HepG2 (cell line): ENCODE measurements around the gene PXMP2. TPM values are rescaled to one million over a fixed set of nuclear protein-coding genes. Genes with fewer than 3 reads are reported as not detected.

Source experiments
- ATAC-seq: fragments of 200-7000 bp; cut with Tn5 transposase; 3 replicates; pipeline ENCODE4 v1.9.1; 2020; ENCODE audit warnings: mild to moderate bottlenecking, moderate library complexity
- BruUV-seq: library from RNA; stranded (reverse); fragments of 400-500 nt; replicated peaks from 2 replicates; lab custom pipeline; 2021; lab: Mats Ljungman, UMichigan
- CTCF ChIA-PET: fragments of 300-600 bp; formaldehyde crosslinking; extraction: SDS; loops from one replicate; lab custom pipeline; 2021; ENCODE audit warnings: low total read pairs, inconsistent platforms, low intra/inter-chr PET ratio; lab: Yijun Ruan, JAX
- POLR2A ChIA-PET: fragments of 350-600 bp; sonication (Branson Sonifier 250); formaldehyde crosslinking; loops from one replicate; lab custom pipeline; 2020; ENCODE audit warnings: antibody characterized with exemption, inconsistent platforms; lab: Yijun Ruan, JAX
- DNase-seq: peaks from one replicate; pipeline ENCODE4 v3.0.0-alpha.2; 2015; ENCODE audit warnings: low spot score
- FAIRE-seq: peaks from 3 replicates; lab custom pipeline; 2011; peaks lifted over from hg19 to GRCh38; lab: Jason Lieb, UNC
- H2AFZ ChIP-seq: one replicate; pipeline ENCODE4 v1.6.1; 2011; ENCODE audit warnings: low read length, inconsistent platforms
- H3K27ac ChIP-seq: fragments of 300-600 bp; 3 replicates; pipeline ENCODE4 v1.8.0; 2011; ENCODE audit warnings: mixed run types, mild to moderate bottlenecking, mixed read lengths, low read length, inconsistent platforms; ENCODE audit not compliant: insufficient read depth; ENCODE audit errors: extremely low read length
- H3K27me3 ChIP-seq, 2 experiments: fragments of 200-600 bp in 1 of 2; 2 replicates in 1 of 2; 3 replicates in 1 of 2; pipeline versions ENCODE4 v1.6.0 to v1.8.0; 2011; ENCODE audit warnings: low read length in 2 of 2, mild to moderate bottlenecking in 2 of 2, moderate library complexity in 2 of 2, inconsistent platforms in 1 of 2; ENCODE audit not compliant: insufficient read depth in 2 of 2, control insufficient read depth in 1 of 2
- H3K36me3 ChIP-seq, 2 experiments: fragments of 200-600 bp in 1 of 2; replicated peaks in 1 of 2; 2 replicates in 1 of 2; 3 replicates in 1 of 2; pipeline versions ENCODE4 v1.5.1 to v1.8.0; 2011; ENCODE audit warnings: low read length in 2 of 2, inconsistent platforms in 1 of 2; ENCODE audit not compliant: insufficient read depth in 2 of 2, control insufficient read depth in 1 of 2
- H3K4me1 ChIP-seq: 2 replicates; pipeline ENCODE4 v1.5.1; 2012; ENCODE audit warnings: low read length, inconsistent platforms; ENCODE audit not compliant: insufficient read depth
- H3K4me2 ChIP-seq: 2 replicates; pipeline ENCODE4 v1.6.0; 2011; ENCODE audit warnings: low read depth, low read length, inconsistent platforms
- H3K4me3 ChIP-seq, 3 experiments: fragments of 200-600 bp in 1 of 3; sonication (generic), shearing (Covaris generic) in 1 of 3; replicated peaks in 1 of 3; 2 replicates each; pipeline ENCODE4 v1.5.1; 2011 to 2016; ENCODE audit warnings: low read length in 3 of 3, inconsistent platforms in 2 of 3, low read depth in 2 of 3, mild to moderate bottlenecking in 2 of 3, control low read depth in 1 of 3, mixed read lengths in 1 of 3; ENCODE audit not compliant: insufficient read depth in 1 of 3
- H3K79me2 ChIP-seq: one replicate; pipeline ENCODE4 v1.6.1; 2011; ENCODE audit warnings: low read length, inconsistent platforms; ENCODE audit not compliant: insufficient read depth
- H3K9ac ChIP-seq: 2 replicates; pipeline ENCODE4 v1.6.0; 2011; ENCODE audit warnings: mild to moderate bottlenecking, low read depth, low read length, inconsistent platforms; ENCODE audit not compliant: insufficient read depth
- H3K9me3 ChIP-seq: 2 replicates; pipeline ENCODE4 v1.5.1; 2012; ENCODE audit warnings: mild to moderate bottlenecking, low read length
- H4K20me1 ChIP-seq: 2 replicates; pipeline ENCODE4 v1.6.0; 2011; ENCODE audit warnings: inconsistent platforms, mild to moderate bottlenecking, low read length, moderate library complexity; ENCODE audit not compliant: insufficient read depth
- ARNT ChIP-seq: fragments of 450-650 bp; IDR thresholded peaks from 2 replicates; pipeline ENCODE4 v1.6.1; 2017
- MAFF ChIP-seq: IDR thresholded peaks from 2 replicates; pipeline ENCODE4 v1.6.1; 2011; ENCODE audit warnings: low read depth, low read length, improper control_type of control experiment
- MAFK ChIP-seq, 2 experiments: IDR thresholded peaks in 1 of 2; conservative IDR thresholded peaks in 1 of 2; 2 replicates each; pipeline ENCODE4 v1.6.1; 2011; ENCODE audit warnings: improper control_type of control experiment in 2 of 2, low read length in 2 of 2
- RFXAP ChIP-seq: sonication (generic); formaldehyde crosslinking; IDR thresholded peaks from 2 replicates; pipeline ENCODE4 v1.4.0; 2020; ENCODE audit warnings: missing genetic modification reagents, borderline replicate concordance
- SIX4 ChIP-seq: sonication (generic); formaldehyde crosslinking; IDR thresholded peaks from 2 replicates; pipeline ENCODE4 v1.4.0; 2020; ENCODE audit warnings: missing genetic modification reagents
- SP4 ChIP-seq: sonication (generic); formaldehyde crosslinking; IDR thresholded peaks from 2 replicates; pipeline ENCODE4 v1.8.1; 2023; ENCODE audit warnings: mild to moderate bottlenecking, missing genetic modification reagents
- TEAD3 ChIP-seq: optimal IDR thresholded peaks from 2 replicates; pipeline ENCODE3; 2016; ENCODE audit warnings: borderline replicate concordance
- ZBTB46 ChIP-seq: sonication (generic); formaldehyde crosslinking; IDR thresholded peaks from 2 replicates; pipeline ENCODE4 v1.4.0; 2020; ENCODE audit warnings: mild to moderate bottlenecking, missing genetic modification reagents, borderline replicate concordance
- ZMAT5 ChIP-seq: sonication (generic); formaldehyde crosslinking; IDR thresholded peaks from 2 replicates; pipeline ENCODE4 v1.5.0; 2020; ENCODE audit warnings: mild to moderate bottlenecking, low read depth, missing genetic modification reagents, borderline replicate concordance
- ZNF329 ChIP-seq: sonication (generic); formaldehyde crosslinking; IDR thresholded peaks from 2 replicates; pipeline ENCODE4 v1.9.0; 2021; ENCODE audit warnings: low read depth, mild to moderate bottlenecking, missing genetic modification reagents
- ZNF383 ChIP-seq: sonication (generic); formaldehyde crosslinking; IDR thresholded peaks from 2 replicates; pipeline ENCODE4 v1.4.0; 2020; ENCODE audit warnings: missing genetic modification reagents, mild to moderate bottlenecking, borderline replicate concordance
- WGBS: methylation state at CpG from one replicate; pipeline ENCODE4 v1.1.6; 2017; ENCODE audit warnings: low lambda C conversion rate; 5-methylcytosine and 5-hydroxymethylcytosine counted together
- in situ Hi-C: cut with HindIII; loops from 2 replicates; pipeline ENCODE4 v1.10.0; 2017; ENCODE audit warnings: low pct_unique_long_range_greater_than_20kb; ENCODE audit not compliant: extremely low pct_ligation_motif_present
- intact Hi-C: fragments of 100-400 bp; cut with micrococcal nuclease; formaldehyde crosslinking; loops from one replicate; pipeline ENCODE4 v1.10.0; 2022; ENCODE audit not compliant: unreplicated experiment
- polyA plus RNA-seq, 8 experiments: library from polyadenylated mRNA; depleted of rRNA in 3 of 8; stranded (reverse) in 7 of 8; unstranded in 1 of 8; fragments of >200 nt; fragmentation: Illumina TruSeq in 4 of 8; extraction: Trizol in 4 of 8; gene quantifications; 2 replicates each; pipeline versions ENCODE4 v1.2.1 to v1.2.3, GENCODE V29; 2011 to 2016; ENCODE audit warnings: low read depth in 4 of 8, missing spikeins in 1 of 8, mixed read lengths in 1 of 8; ENCODE audit not compliant: insufficient read depth in 1 of 8
- total RNA-seq, 5 experiments: library from RNA; depleted of rRNA; stranded (reverse); fragments of >200 nt; fragmentation: Illumina TruSeq; extraction: Trizol; gene quantifications; 2 replicates each; pipeline ENCODE4 v1.2.3, GENCODE V29; 2016; ENCODE audit warnings: low read depth in 1 of 5

Gene PXMP2
- total and polyA plus RNA-seq, 2 of the 13 experiments (the other 11 are each of a cell fraction or from before 2014, with no cell fraction given): 25.5 to 42.9 TPM

- H4K20me1 ChIP-seq: no peaks in the 10 kb centered on the region
- no peak overlapping the region for H3K9ac ChIP-seq
- no peak for DNase-seq
- TF ChIP-seq MAFK (conservative IDR thresholded peaks at IDR 0.05 in 1 of 2, IDR thresholded peaks at IDR 0.05 in 1 of 2; ENCODE audit: low read length in 2 of 2): peak; percentile 73 to 80; a peak in 3 of 4 replicates
- TF ChIP-seq MAFF: peak; percentile 76
- no peak for TF ChIP-seq ZNF383
- peaks cover 19 to 58% of the 10 kb centered on the region in 2 experiments; a peak in 4 of 5 replicates for H3K36me3 ChIP-seq
- BruUV-seq: no TSS peak
- POLR2A ChIA-PET: no interaction called here
- H3K27ac ChIP-seq: no peak overlapping the region
- no peaks in the 10 kb centered on the region for H3K79me2 ChIP-seq
- H3K27me3 ChIP-seq: no peaks in the 10 kb centered on the region
- H3K4me2 ChIP-seq: no peak overlapping the region
- H3K9me3 ChIP-seq: no peaks in the 10 kb centered on the region
- no peak for FAIRE-seq
- no peaks in the 10 kb centered on the region for H3K4me1 ChIP-seq
- intact Hi-C loops (no loop called here), in situ Hi-C loops (no loop called here)
- WGBS: 96% methylated on average over 10 of the region's 10 CpGs
- H2AFZ ChIP-seq: no peak overlapping the region
- no peak for ATAC-seq
- CTCF ChIA-PET: no interaction called here
- H3K4me3 ChIP-seq: no peak overlapping the region
Observed at GRCh38 chr12:132647858-132648257, 39.5 kb upstream of the PXMP2 start.

- Histone ChIP-seq H3K4me2 (no peak overlapping the region), H3K4me3 (no peak overlapping the region), H4K20me1 (no peaks in the 10 kb centered on the region), H3K27me3 (no peaks in the 10 kb centered on the region), H3K36me3 (peaks cover 16 to 49% of the 10 kb centered on the region in 2 experiments; a peak in 4 of 5 replicates), H2AFZ (no peak overlapping the region), H3K4me1 (no peaks in the 10 kb centered on the region), H3K9ac (no peak overlapping the region), H3K79me2 (no peaks in the 10 kb centered on the region), H3K27ac (no peak overlapping the region), H3K9me3 (no peaks in the 10 kb centered on the region)
- FAIRE-seq (no peak), DNase-seq (no peak), ATAC-seq (peak; percentile 41; the same call in 2 of the 3 replicates)
- POLR2A ChIA-PET: no interaction called here
- BruUV-seq: no TSS peak
- CTCF ChIA-PET: no interaction called here
- intact Hi-C loops (no loop called here), in situ Hi-C loops (no loop called here)
- 98% methylated on average over 21 of the region's 24 CpGs for WGBS
- TF ChIP-seq RFXAP (no peak), ZNF329 (CRISPR knock-in tag) (no peak), ZBTB46 (CRISPR knock-in tag) (no peak), SIX4 (CRISPR knock-in tag) (no peak), ZMAT5 (CRISPR knock-in tag) (no peak), SP4 (CRISPR knock-in tag) (no peak), TEAD3 (no peak), ARNT (no peak)
Observed at GRCh38 chr12:132648616-132649225, 38.7 kb upstream of the PXMP2 start.
